Ishikawa (cell line): ENCODE measurements around the gene TMEM238.

ENCODE experiments used
- CEBPB ChIP-seq: IDR thresholded peaks from 2 replicates; pipeline ENCODE4 v1.6.1; 2012
- CREB1 ChIP-seq: IDR thresholded peaks from 2 replicates; pipeline ENCODE4 v1.6.1; 2012; ENCODE audit warnings: low read depth
- EGR1 ChIP-seq: IDR thresholded peaks from 2 replicates; pipeline ENCODE4 v1.6.1; 2012
- EP300 ChIP-seq: IDR thresholded peaks from 2 replicates; pipeline ENCODE4 v1.6.1; 2012; ENCODE audit warnings: borderline replicate concordance
- FOXM1 ChIP-seq: IDR thresholded peaks from 2 replicates; pipeline ENCODE4 v1.6.1; 2012; ENCODE audit warnings: low read depth, borderline replicate concordance
- MAX ChIP-seq: IDR thresholded peaks from 2 replicates; pipeline ENCODE4 v1.6.1; 2012
- NFIC ChIP-seq: IDR thresholded peaks from 2 replicates; pipeline ENCODE4 v1.6.1; 2012
- RAD21 ChIP-seq: IDR thresholded peaks from 2 replicates; pipeline ENCODE4 v1.6.1; 2012; ENCODE audit warnings: low read depth
- REST ChIP-seq: IDR thresholded peaks from 2 replicates; pipeline ENCODE4 v1.6.1; 2012; ENCODE audit warnings: low read depth, mild to moderate bottlenecking
- TAF1 ChIP-seq: IDR thresholded peaks from 2 replicates; pipeline ENCODE4 v1.6.1; 2012; ENCODE audit warnings: low read depth, mild to moderate bottlenecking
- TCF12 ChIP-seq: IDR thresholded peaks from 2 replicates; pipeline ENCODE4 v1.6.1; 2012; ENCODE audit warnings: low read depth
- TEAD4 ChIP-seq: IDR thresholded peaks from 2 replicates; pipeline ENCODE4 v1.6.1; 2012
- USF1 ChIP-seq: IDR thresholded peaks from 2 replicates; pipeline ENCODE4 v1.6.1; 2012
- YY1 ChIP-seq: IDR thresholded peaks from 2 replicates; pipeline ENCODE4 v1.6.1; 2012; ENCODE audit warnings: low read depth
- ZBTB7A ChIP-seq: IDR thresholded peaks from 2 replicates; pipeline ENCODE4 v1.6.1; 2012; ENCODE audit warnings: low read depth

The TMEM238 gene

GRCh38 chr19:55389386-55390317, 5.6 kb upstream of the TMEM238 start:
- no peak for TF ChIP-seq EGR1
- no peak for TF ChIP-seq USF1
- no peak for TF ChIP-seq TAF1
- TF ChIP-seq ZBTB7A: no peak
- no peak for TF ChIP-seq TCF12
- no peak for TF ChIP-seq TEAD4
- no peak for TF ChIP-seq CEBPB
- TF ChIP-seq CREB1: no peak

- TF ChIP-seq USF1 (no peak), TCF12 (no peak), TEAD4 (no peak), TAF1 (no peak), FOXM1 (no peak), EP300 (no peak), REST (no peak), RAD21 (no peak)
Measured at GRCh38 chr19:55387736-55388497, 3.8 kb upstream of the TMEM238 start.

- TF ChIP-seq NFIC (no peak), FOXM1 (no peak), REST (no peak), TAF1 (no peak), RAD21 (no peak), TEAD4 (no peak), CREB1 (no peak), EP300 (no peak), TCF12 (no peak)
Measured at GRCh38 chr19:55386493-55386971, 2.4 kb upstream of the TMEM238 start.

- TF ChIP-seq EP300 (no peak), CEBPB (no peak), ZBTB7A (no peak), MAX (peak; percentile 71), TAF1 (peak; percentile 100), FOXM1 (no peak), YY1 (peak; percentile 80), REST (no peak), RAD21 (no peak), CREB1 (peak; percentile 52; the same call in 1 of the 2 replicates), TCF12 (peak; percentile 49; the same call in 1 of the 2 replicates), TEAD4 (peak; percentile 34; the same call in 1 of the 2 replicates), NFIC (no peak), USF1 (peak; percentile 35; the same call in 1 of the 2 replicates), EGR1 (no peak)
Measured at GRCh38 chr19:55385724-55386492, 1.8 kb upstream of the TMEM238 start, which contains the start of gene RPL28. TSS of gene RPL28 (plus strand) at chr19:55385932. CDS start at chr19:55386358, 426 bp downstream.
